ENCODE measurements around the gene PSEN1.

DNA sequence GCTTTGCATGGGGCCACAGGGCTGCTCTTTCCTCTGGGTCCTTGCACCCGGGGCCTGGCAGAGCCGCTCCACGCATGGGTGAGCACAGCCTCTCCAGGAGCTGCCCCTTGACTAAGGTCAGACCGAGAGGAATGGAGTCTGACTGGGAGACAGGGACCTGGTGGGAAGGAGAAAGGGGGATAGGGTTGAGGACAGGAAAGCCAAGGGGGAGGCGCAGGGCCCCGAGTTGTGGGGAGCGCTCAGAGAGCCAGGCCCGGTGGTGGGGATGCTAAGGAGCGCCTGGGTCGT is 117.0 kb downstream of the PSEN1 start:
- TF ChIP-seq CTCF (optimal IDR thresholded peaks at IDR 0.05 in 1 of 3, IDR thresholded peaks at IDR 0.05 in 1 of 3, conservative IDR thresholded peaks at IDR 0.05 in 1 of 3; ENCODE audit: extremely low read depth in 1 of 3, insufficient read depth in 2 of 3, low read length in 3 of 3) (no peak), EZH2 (IDR thresholded peaks at IDR 0.05; ENCODE audit: low read length) (no peak)
